ENCODE measurements around the gene SLC35F4. TPM values are rescaled to one million over a fixed set of nuclear protein-coding genes. Genes with fewer than 3 reads are reported as not detected.
A peak's percentile ranks its signal among the peaks of the same experiment; 100 is the strongest.

The SLC35F4 gene
- total RNA-seq, 1 donor from 2014 or later: 0.37 TPM

GRCh38 chr14:57526942-57527341, 338.9 kb downstream of the SLC35F4 start:
- H3K27me3 Mint-ChIP-seq (ENCODE audit: low read depth): peaks cover 41% of the 10 kb centered on the region
- peaks cover 23% of the 10 kb centered on the region for H3K9me3 Mint-ChIP-seq
- TF ChIP-seq CTCF (conservative IDR thresholded peaks at IDR 0.05): peak; percentile 15
- no peak overlapping the region for H3K27ac Mint-ChIP-seq (ENCODE audit: unreplicated experiment)
- no peak overlapping the region for H3K4me3 Mint-ChIP-seq
- H3K36me3 Mint-ChIP-seq (ENCODE audit: low read depth): peaks cover 9% of the 10 kb centered on the region
- H3K4me1 Mint-ChIP-seq: no peaks in the 10 kb centered on the region
- DNase-seq (ENCODE audit: low read depth, low spot score): no peak

GRCh38 chr14:57519043-57519442, 346.8 kb downstream of the SLC35F4 start:
- H3K4me1 Mint-ChIP-seq: no peaks in the 10 kb centered on the region

More at GRCh38 chr14:57519043-57519442, 346.8 kb downstream of the SLC35F4 start:
- Mint-ChIP-seq H3K36me3 (ENCODE audit: low read depth) (peaks cover 7% of the 10 kb centered on the region), H3K9me3 (peaks cover 26% of the 10 kb centered on the region), H3K27ac (ENCODE audit: unreplicated experiment) (no peak overlapping the region), H3K27me3 (ENCODE audit: low read depth) (peaks cover 39% of the 10 kb centered on the region), H3K4me3 (no peak overlapping the region)
- no peak for DNase-seq (ENCODE audit: low read depth, low spot score)
- no peak for TF ChIP-seq CTCF (conservative IDR thresholded peaks at IDR 0.05)

Data from neural crest cell (in vitro differentiated cells).